Measurements from ENCODE around the gene FYCO1.

FYCO1 gene

DNA sequence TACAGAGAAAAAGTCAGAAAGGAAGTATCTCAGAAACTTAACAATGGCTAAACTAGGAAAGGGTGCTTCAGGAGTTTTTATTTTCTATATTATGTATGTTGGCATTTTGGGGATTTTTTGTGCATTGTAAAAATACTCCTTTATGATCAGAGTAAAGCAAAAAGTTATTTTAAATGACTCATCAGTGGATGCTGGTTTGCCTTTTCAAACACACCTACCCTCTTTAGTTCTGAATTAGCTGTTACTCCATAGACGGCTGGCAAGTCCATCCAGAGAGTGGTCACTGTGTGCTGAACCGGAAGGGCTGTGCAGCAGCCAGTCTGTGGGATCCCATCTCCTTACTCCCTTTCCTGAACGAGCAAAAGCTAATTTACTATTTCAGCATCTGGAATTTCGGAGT is 108.3 kb downstream of the FYCO1 start:
- no peak for DNase-seq (ENCODE audit: low read depth in 2 of 2)

DNA sequence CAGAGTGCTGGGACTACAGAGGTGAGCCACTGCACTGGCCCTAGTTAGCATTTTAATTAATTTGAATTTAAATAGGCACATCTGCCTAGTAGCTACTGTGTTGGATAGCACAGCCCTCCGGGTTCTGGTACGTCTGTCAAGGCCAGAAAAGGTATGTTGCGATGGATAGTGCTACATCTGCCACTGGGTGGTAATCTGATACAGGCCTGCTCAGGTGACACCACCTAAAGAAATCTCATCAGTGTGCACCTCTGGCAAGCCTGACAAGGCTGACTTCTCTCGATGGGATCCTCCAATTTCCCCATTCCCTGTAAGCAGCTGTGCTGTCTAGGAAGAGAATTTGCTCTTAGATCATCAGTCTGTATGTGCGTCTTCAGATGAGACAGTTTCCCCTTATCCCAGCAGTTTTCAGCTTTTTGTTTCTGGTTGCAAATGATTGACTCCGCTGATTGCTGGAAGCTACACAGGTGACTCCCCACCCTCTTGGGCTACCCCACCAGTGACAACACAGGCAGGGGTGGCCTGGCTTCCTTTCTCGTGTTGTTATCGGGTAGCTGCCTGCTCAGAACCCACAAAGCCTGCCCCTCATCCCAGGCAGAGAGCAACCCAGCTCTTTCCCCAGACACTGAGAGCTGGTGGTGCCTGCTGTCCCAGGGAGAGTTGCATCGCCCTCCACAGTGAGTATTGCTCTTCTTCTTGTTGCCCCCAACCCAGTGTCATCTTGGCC is 109.5 kb downstream of the FYCO1 start, which contains the start of gene CCR9:
Gene CCR9 (plus strand): TSS at position 565 of the 727 bp plus-strand sequence. CDS start 8,391 bp downstream, outside the sequence.
- no peak for DNase-seq (ENCODE audit: low read depth in 2 of 2)

DNA sequence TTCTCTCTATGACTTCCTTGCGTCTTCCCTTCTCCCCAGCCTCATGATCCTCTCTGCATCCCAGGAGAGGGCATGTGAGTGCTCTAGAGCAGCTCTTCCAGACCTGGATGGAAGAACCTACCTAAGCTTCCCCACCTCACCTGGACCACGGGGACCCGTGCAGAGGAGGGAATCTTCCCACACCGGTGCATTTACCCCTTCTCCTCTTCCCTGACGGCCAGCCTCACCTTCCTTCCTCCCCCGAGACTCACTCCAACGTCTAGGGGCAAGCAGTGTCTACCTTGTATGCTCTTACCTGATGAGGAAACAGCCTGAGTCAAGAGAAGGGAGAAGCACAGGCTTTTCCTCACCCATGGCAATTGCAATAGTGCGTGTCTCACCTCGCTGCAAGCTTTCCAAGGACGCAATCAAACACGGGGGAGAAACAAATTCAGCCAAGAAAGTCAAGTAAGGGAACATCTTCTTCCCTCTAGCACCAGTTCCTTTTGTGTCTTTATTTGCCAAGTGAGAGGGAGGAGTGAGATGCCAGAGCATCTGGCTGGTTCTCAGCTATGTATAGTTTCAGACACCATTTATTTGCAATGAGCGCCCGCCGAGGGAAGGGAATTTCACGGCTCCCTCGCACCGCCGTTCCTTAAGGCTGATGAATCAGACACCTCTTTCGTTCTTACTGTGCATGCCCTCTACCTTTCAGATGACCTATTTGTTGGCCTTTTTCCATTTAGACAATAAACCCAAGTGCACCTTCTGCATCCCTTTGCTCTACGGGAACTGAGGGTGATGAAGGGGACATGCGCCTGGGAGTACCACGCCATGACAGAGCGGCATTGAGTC is 111.0 kb downstream of the FYCO1 start:
- no peak for DNase-seq (ENCODE audit: low read depth in 2 of 2)

DNA sequence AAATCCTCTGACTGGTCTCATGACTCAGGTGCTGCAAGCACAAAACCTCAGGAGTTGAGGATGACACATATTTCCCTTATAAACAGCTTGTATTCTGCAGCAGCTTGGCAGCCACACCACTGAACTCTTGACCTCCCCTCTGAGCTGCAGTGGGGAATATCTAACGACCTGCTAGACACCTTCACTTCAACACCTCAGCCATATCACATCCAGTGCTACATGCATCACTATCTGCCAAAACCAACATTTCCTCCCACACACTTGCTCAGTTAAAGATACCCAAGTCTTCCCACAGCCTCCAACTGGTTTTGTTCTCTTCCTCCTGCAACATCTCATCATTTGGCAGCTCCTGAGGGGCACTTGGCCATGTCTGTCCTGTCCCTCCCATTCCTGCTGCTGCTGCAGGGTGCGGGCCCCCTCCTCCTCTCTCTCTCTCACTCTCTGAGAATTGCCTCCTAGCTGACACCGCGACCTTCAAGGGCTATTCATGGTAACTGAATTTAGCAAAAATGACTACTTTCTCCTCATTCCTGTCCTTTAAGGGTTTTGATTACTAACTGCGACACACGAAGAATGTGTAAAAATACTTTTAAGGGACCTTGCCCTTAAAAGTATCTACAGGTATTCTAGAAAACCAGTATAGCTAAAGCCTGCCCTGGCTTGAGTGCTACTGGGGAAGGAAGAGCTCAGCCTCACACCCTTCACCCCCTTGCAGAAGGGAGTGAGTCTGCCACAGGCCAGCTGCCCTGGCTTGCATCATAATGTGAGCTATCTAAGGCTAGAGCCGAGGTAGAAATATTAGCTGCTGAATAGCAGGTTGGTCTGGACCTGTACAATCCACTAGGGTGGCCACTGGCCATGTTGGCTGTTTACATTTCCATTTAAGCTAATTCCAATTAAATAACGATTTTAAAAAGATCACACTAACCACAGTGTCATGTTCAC is 114.3 kb downstream of the FYCO1 start:
- peak; percentile 18 to 34 for DNase-seq (ENCODE audit: low read depth in 2 of 2)

DNA sequence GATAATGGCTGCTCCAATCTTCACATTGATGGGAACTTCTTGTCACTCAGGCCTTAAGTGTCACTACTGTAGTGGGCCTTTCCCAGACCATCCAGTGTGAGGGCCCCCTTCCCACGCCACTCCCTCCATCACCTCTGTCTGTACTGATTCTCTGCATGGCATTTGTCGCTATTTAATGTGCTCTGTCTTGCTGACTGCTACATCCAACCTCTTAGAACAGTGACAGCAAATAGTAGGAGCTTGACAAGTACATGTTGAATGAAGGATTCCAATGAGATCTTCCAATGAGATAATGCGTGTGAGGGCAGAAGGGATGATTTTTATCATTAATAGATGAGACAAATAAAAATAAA is 114.9 kb downstream of the FYCO1 start:
- no peak for DNase-seq (ENCODE audit: low read depth in 2 of 2)

DNA sequence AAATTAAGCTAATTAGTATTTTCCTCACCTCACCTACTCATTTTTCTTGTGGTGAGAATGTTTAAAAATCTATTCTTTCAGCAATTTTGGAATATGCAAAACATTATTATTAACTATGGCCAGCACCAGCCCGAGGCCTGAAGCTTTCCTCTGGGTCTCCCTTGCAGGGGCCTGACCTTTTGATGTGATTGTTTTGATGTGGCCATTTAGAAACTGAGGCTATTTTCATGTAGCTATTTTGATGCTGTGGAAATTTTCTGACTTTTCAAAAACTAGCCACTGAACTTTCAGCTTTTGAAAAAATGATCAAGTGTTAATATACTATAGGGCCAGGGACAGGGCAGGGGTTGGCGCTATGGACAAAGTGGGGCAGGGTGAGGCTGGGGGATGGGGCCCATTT is 117.5 kb downstream of the FYCO1 start:
- DNase-seq (ENCODE audit: low read depth in 2 of 2), result no peak

DNA sequence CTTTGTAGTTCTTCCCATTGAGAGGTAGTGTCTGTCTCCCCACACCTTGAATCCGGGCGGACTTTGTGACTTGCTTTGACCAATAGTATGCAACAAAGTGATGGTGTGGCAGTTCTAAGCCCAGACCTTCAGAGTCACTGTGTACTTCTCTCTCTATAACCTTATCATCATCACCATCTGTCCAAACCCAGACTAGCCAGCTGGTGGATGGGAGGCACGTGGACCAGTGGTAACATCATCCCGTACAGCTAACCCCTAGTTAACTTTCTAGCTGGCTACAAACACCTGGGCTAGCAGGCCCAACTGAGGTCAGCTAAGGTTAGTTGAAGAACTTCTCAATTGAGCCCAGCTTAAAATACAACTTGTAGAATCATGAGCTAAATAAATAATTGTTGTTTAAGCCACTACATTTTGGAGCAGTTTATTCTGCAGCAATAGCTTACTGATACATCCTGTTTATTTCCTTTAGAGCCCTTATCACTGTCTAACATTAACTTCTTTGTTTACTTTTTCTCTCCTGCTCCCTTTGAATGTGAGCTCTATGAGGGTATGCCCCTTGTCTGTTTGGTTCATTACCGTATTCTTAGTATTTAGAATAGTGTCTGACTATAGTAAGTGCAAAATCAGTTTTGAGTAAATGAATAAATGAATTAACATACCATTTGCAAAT is 120.8 kb downstream of the FYCO1 start:
- no peak for DNase-seq (ENCODE audit: low read depth in 2 of 2)

DNA sequence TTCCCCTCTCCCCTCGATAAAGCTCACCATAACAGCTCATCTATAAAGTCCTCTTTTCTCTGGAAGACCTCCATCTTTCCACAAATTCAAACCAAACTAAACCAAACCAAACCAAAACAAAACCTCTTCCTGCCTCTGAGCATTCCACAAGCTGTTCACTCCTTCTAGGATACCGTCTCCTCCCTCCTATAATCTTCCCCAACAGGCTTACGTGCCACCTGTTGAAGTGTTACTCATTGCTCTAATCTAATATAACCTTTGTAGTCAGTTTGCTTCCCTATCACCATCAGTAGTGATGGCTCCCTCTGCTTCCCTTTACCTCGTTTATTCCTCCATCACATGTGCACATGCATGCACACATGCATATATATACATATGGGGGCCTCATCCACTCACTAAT is 122.0 kb downstream of the FYCO1 start:
- no peak for DNase-seq (ENCODE audit: low read depth in 2 of 2)

DNA sequence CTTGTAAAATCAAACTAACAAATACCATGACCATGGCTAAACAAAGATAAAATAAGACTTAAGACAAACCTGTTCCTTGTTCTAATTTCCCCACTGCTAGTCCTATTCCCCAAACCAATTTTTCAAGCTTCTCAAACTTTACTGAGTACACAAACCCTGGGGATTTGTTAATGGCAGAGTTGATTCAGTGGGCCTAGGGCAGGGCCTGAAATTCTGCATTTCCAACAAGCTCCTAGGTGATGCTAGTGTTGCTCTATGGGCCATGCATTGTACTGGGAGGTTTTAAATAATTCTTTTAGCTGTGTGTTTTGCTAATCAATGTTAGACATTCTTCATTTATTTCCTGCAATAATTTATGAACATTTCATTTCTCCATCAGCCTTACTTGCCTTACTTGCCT is 122.6 kb downstream of the FYCO1 start:
- no peak for DNase-seq (ENCODE audit: low read depth in 2 of 2)

DNA sequence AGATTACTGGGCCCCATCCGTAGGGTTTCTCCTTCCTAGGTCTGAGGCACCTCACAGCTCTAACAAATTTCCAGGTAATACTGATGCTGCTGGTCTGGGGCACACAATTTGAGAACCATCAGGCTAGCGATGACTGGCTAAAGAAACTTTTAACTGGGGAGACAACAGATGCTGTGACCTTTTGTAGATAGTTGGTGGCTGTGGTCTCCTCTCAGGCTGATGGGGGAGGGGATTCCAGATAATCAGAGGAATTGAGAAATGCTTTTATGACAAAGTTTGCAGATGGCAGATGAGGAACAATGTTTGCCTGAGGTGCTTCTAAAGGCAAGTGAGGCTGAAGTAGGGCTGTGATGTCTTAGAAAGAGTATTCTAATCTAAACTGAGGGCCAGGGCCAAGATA is 123.1 kb downstream of the FYCO1 start:
- no peak for DNase-seq (ENCODE audit: low read depth in 2 of 2)

DNA sequence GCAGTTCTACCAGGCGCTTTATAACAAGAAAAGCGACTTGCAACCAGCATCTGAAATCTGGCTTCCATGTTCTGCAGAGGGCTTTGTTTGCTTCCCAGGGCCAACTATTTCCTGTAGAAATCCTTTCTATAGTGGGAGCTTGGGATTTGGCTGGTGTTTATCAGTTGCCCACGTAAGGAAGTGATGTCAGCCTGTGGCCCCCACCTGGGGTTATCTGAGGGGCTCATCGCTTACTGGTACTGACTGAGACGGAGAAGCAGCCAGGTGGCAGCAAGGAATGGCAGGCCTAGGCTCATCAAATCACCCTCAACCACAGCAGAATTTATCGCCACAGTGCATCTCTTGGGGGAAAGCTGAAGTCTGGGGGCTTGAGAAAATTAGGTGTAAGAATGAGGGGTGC is 123.8 kb downstream of the FYCO1 start:
- DNase-seq (ENCODE audit: low read depth in 2 of 2), result no peak

DNA sequence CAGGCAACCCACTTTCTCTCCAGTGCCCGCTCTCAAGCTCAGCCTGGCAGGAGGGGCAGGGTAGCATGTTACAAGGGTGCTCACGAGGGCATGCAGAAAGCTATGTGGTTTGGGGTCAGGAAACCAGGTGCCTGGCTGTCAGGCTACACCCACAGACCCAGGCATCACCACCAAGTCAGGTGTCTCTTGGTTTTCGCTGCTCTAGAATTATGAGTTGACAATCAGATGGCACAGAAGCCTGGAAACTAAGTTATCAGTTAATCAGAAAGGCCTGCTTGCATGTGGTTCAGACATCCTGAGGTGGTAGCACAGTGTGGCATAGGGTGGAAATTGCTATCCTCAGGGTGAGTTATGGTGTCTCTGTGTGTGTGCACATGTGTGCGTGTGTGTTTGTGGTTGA is 125.5 kb downstream of the FYCO1 start:
- peak in 1 of 2 donors; percentile 24 for DNase-seq (ENCODE audit: low read depth in 2 of 2)

DNA sequence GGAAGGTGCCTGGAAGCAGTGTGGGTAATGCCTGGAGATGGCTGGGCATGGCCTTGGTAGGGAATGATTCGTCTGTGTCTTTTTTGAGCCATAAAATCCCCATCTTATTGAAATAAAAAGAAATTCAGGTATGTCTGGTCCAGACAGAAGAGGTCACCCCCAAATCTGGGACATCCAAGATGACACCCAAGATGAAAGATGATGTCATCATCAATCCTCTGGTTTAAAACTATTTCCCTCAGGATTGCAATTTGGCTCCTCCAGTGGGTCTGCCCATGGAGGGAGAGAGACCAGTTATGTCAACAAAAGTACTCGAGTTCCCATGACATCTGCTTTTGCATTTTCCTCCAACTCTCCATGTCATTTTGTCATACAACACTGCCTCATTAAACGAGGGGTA is 126.0 kb downstream of the FYCO1 start:
- no peak for DNase-seq (ENCODE audit: low read depth in 2 of 2)

DNA sequence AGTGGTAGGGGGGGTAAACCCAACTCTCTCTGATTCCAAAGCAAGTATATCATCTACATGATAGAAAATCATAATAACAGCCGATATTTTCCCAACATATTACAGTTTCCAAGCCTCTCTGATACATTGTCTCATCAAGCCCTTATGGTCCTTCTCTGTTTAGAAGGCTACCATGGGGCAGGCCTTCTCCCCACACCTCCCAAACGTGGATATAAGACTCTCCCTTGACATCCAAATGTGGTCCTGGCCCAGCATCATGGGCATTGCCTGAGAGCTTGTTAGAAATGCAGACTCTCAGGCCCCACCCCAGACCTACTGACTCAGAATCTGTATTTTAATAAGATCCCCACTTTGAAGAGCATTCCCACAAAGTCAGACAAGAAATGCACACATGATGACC is 127.0 kb downstream of the FYCO1 start:
- DNase-seq (ENCODE audit: low read depth in 2 of 2), result no peak

DNA sequence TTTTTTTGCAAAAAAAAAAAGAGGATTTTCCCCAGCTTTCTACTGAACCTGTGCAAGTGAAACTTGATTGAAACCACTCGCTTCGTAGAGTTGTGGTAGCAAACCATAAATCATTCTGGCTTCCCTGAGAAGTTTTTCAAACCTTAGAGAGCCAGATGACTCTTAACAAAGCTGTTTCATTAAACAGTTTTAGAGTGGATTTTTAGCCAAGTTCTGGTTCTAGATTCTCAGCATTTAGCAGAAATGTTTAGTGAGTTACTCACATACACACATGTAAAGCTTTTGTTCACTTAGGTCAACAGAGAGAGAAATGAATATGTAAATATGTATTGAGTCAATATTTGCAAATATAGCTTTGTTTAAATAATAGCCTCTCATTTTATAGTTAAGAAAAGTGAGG is 127.4 kb downstream of the FYCO1 start:
- no peak for DNase-seq (ENCODE audit: low read depth in 2 of 2)
